Inflammatory macrophage treated with lipopolysaccharide for 4 hours (primary cell): ENCODE measurements around the gene IL1F10.

Source experiments
- DNase-seq: peaks from one replicate; pipeline ENCODE4 v3.0.0-alpha.2; 2020

IL1F10 gene

GRCh38 chr2:113060396-113060795, 7.4 kb upstream of the IL1F10 start:
- peak; percentile 87 for DNase-seq

DNA sequence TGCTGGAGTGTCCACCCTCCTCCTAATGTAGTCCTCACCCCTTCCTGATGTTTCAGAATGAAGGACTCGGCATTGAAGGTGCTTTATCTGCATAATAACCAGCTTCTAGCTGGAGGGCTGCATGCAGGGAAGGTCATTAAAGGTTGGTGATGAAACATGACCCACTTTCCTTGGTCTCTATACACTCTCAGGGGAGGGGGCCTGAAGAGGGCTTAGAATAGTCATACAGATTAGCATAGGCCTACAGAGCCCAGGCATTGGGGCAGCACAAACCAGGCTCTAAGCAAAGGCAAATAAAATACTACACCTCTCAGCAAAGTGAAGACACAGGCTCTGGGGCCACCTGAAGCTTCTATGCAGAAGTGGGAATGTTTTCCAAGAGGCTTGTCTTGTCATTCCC, 7.0 kb upstream of the IL1F10 start:
- no peak for DNase-seq

GRCh38 chr2:113061241-113061640, 6.5 kb upstream of the IL1F10 start:
- DNase-seq, result no peak

GRCh38 chr2:113061896-113062770, 5.6 kb upstream of the IL1F10 start:
- DNase-seq, result no peak

- no peak for DNase-seq
These were observed 3.5 kb upstream of the IL1F10 start for GRCh38 chr2:113064281-113064680.

- no peak for DNase-seq
These were observed 2.9 kb upstream of the IL1F10 start for GRCh38 chr2:113064898-113065297.

DNA sequence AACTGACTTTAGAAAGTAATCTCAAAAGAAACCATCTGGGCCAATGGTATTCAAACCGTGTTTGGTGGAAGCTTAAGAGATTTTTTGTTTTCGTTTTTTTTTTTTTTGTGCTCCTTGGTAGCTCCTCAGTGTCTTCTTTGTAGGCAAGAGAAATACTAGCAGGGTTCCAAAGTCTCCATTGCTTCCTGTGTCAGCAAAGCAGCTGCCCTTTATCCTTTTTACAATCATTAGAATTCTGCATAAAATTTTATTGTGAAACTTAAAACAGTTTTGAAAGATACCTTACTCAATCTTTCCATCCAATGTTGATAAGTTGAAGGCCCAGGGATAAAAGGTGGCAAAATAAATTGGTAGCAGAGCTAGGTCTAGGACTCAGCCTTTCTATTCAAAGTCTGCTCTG, 479 bp downstream of the IL1F10 start:
- DNase-seq, result no peak

GRCh38 chr2:113068706-113069485, 1.1 kb downstream of the IL1F10 start:
- no peak for DNase-seq

DNA sequence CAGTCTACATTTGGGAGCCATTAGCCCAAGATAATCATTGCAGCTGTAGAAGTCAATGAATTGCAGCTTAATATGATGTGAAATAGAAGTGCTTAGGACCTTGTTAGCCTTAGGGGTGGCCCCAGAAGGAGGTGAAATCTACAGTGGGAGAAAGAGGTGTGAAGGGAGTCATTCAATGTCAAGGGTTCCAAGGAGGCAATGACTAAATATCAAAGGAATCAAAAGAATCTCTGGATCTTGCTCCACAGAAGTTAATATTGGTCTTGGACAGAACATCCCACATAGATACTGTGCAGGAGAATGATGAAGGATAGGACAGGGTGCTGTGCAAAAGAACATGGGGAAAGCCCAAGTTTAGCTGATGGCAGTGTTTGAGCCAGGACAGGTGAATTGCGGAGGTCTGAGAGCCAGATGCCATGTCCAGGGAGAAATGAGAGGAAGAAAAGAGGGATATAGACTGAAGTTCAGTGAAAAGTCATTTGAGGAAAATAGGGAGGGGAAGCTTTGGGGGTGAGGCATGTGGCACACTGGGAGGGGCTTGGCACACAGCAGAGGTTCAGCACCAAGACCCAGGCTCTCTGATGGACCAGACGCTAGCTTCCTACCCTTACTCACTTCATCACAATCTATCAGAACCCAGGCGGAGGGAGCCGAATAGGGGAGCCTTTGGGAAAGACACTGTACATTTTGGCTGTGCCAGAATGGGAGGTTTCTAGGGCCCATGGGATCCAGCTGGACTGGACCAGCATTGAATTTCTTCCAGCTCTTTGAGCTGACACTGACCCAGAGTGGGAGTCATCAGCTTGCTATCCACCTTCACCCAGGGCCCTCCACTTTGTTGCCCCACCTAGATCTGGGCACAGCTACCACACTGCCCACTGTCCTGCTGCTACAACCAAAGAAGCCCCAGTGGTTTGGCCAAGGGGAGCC, 2.2 kb downstream of the IL1F10 start:
- no peak for DNase-seq

- DNase-seq, result no peak
These were observed 2.8 kb downstream of the IL1F10 start for GRCh38 chr2:113070606-113070975.

- DNase-seq, result no peak
These were observed 4.8 kb downstream of the IL1F10 start for GRCh38 chr2:113072584-113072983.

- no peak for DNase-seq
These were observed 5.6 kb downstream of the IL1F10 start for GRCh38 chr2:113073325-113073834.

- DNase-seq, result no peak
These were observed 7.3 kb downstream of the IL1F10 start for GRCh38 chr2:113075030-113075429.

GRCh38 chr2:113075600-113075999, 7.8 kb downstream of the IL1F10 start:
- no peak for DNase-seq

DNA sequence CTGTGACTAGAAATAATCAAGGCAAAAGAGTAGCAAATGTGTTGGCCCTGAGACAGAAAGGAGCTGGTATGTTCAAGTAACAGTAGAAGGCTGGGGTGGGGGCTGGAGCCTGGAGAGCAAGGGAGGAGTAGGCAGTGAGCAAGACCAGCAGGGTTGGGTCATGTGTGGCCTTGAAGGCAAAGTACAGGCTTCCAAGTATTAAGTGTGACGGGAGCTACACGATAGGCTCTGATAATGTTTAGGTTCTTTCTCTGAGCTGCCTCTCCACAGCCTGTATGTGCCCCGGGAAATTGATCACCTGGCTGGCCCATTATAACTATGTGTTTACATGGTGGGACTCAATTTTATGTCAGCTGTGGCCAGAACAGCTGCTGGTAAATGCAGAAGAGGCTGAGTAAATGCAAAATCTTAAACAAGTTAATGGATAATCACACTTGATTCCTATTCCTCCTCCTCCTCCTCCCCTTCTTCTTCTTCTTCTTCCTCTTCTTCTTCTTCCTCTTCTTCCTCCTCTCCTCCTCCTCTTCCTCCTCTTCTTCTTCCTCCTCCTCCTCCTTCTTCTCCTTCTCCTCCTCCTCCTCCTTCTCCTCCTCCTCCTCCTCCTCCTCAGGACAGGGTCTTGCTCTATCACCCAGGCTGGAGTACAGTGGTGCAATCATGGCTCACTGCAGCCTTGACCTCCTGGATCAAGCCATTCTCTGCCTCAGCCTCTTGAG, 9.3 kb downstream of the IL1F10 start:
- no peak for DNase-seq

- no peak for DNase-seq
These were observed 10.2 kb downstream of the IL1F10 start for GRCh38 chr2:113077921-113078320.

DNA sequence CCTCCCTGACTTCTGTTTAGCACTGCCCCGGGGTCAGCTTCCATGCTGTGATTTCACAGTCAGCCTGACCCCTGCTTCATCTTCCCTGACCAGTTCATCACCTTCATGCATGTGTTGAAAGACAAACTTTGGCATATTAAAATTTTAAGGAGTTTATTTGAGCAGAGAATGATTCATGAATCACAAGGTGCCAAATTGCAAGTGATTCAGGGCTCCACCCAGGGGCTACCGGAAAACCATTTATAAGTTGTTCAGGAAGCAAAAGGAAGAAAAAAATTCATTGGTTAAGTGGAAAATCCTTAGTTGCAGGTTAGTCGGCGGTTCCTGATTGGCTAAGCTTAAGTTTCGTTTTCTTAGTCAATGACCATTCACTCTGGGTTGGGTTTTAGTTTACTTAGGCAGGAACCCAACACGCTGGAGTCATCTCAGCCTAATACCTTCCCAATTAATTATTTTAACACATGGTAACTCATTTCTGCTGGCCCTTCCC, 10.6 kb downstream of the IL1F10 start:
- DNase-seq, result peak; percentile 95

- DNase-seq, result no peak
These were observed 11.4 kb downstream of the IL1F10 start for GRCh38 chr2:113079131-113079530.

- DNase-seq, result peak; percentile 72
These were observed 12.4 kb downstream of the IL1F10 start for GRCh38 chr2:113080134-113080533.

GRCh38 chr2:113081488-113082210, 13.9 kb downstream of the IL1F10 start:
- peak; percentile 75 for DNase-seq

DNA sequence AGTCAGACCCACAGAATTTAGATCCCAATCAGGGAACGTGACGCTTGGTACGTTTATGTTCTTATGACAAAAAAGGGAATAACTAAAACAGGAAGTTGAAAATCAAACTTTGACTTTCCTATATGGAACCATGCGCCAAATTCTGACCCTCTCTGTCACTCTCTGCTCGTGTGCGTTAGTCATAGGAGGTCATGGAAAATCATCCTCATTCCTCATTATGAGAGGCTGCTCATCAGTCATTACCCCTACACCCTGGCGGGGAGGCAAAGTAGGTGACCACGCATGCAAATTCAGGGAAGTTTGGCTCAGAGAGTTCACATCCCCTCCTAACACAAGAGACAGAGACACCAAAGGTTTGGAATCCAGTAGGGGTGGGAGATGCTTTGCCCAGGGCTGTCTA, 15.5 kb downstream of the IL1F10 start:
- DNase-seq, result peak; percentile 99
